ENCODE results near the gene TCF7L2. TPM values are rescaled to one million over a fixed set of nuclear protein-coding genes. Genes with fewer than 3 reads are reported as not detected.

TCF7L2 gene
- total and polyA plus RNA-seq, 9 of the 15 experiments (the other 6 are each of a cell fraction or from before 2014, with no cell fraction given) = 0.32 to 2.8 (median 0.92) TPM

- TF ChIP-seq JUN (IDR thresholded peaks at IDR 0.05; ENCODE audit: borderline replicate concordance, low read depth, low read length) (peak; percentile 57; the same call in 1 of the 2 replicates), JUN (CRISPR knock-in tag; IDR thresholded peaks at IDR 0.05; ENCODE audit: borderline replicate concordance) (no peak), ZNF232 (CRISPR knock-in tag; IDR thresholded peaks at IDR 0.05) (no peak)
These were observed 123.6 kb downstream of the TCF7L2 start (continued) for GRCh38 chr10:113073549-113074189.

- Histone ChIP-seq H3K4me3 (no peak overlapping the region), H3K9me3 (replicated peaks; ENCODE audit: control insufficient read depth, insufficient read depth, low read depth, low read length) (no peaks in the 10 kb centered on the region), H3K79me2 (ENCODE audit: control insufficient read depth, insufficient read depth, low read length) (no peaks in the 10 kb centered on the region), H2AFZ (ENCODE audit: low read depth, low read length) (no peak overlapping the region), H3K9me1 (ENCODE audit: control insufficient read depth, insufficient read depth, low read length) (no peaks in the 10 kb centered on the region), H3K4me1 (replicated peaks in 1 of 2; ENCODE audit: control insufficient read depth in 2 of 2, insufficient read depth in 2 of 2, low read length in 2 of 2) (peaks cover 6 to 7% of the 10 kb centered on the region in 2 experiments; a peak in 4 of 5 replicates), H3K9ac (ENCODE audit: insufficient read depth in 1 of 2, low read depth in 2 of 2, low read length in 2 of 2) (no peak overlapping the region), H3K4me2 (ENCODE audit: insufficient read depth, low read length) (no peak overlapping the region), H3K27me3 (ENCODE audit: control insufficient read depth in 2 of 2, insufficient read depth in 2 of 2, low read length in 2 of 2) (no peaks in the 10 kb centered on the region; a peak in 1 of 5 replicates), H4K20me1 (replicated peaks; ENCODE audit: control insufficient read depth, insufficient read depth, low read length) (no peaks in the 10 kb centered on the region), H3K36me3 (ENCODE audit: control insufficient read depth, insufficient read depth, low read length) (no peaks in the 10 kb centered on the region), H3K27ac (ENCODE audit: extremely low read depth, low read depth, low read length) (no peak overlapping the region)
- ChIA-PET POLR2A (no interaction called here), CTCF (ENCODE audit: low intra/inter-chr PET ratio) (no interaction called here)
- no TSS peak for BruUV-seq (replicated peaks)
- DNase-seq (ENCODE audit: extremely low read depth in 1 of 4, low spot score in 3 of 4) (no peak), ATAC-seq (no peak), FAIRE-seq (no peak)
- in situ Hi-C loops (cut with MboI) (no loop called here), intact Hi-C loops (cut with micrococcal nuclease) (no loop called here)
- WGBS (ENCODE audit: insufficient coverage, low coverage, missing lambda C conversion rate) = 14% methylated on average over 1 of the region's 1 CpG
- no peak for TF ChIP-seq ZNF780A (CRISPR knock-in tag; IDR thresholded peaks at IDR 0.05)
These were observed 126.9 kb downstream of the TCF7L2 start for GRCh38 chr10:113076949-113077348.
